Colonic mucosa (tissue), 4 donors: Measurements from ENCODE around the gene GPD1L. TPM values are rescaled to one million over a fixed set of nuclear protein-coding genes. Genes with fewer than 3 reads are reported as not detected.

Experiments used
- DNase-seq: peaks from one replicate; pipeline ENCODE4 v3.0.0-alpha.2; 2020
- H3K27ac ChIP-seq: fragments of 200-600 bp; one replicate; pipeline ENCODE4 v1.8.0; 2021
- H3K27me3 ChIP-seq: fragments of 200-600 bp; one replicate; pipeline ENCODE4 v1.8.0; 2021
- H3K36me3 ChIP-seq: fragments of 200-600 bp; one replicate; pipeline ENCODE4 v1.8.0; 2021
- H3K4me1 ChIP-seq: fragments of 200-600 bp; one replicate; pipeline ENCODE4 v1.8.0; 2021; ENCODE audit warnings: mild to moderate bottlenecking
- H3K4me3 ChIP-seq: fragments of 200-600 bp; one replicate; pipeline ENCODE4 v1.8.0; 2021
- H3K9ac ChIP-seq, 2 donors: one replicate each; pipeline ENCODE4 v1.7.0; 2013; ENCODE audit warnings: control low read depth in 2 of 2, low read depth in 2 of 2, low read length in 2 of 2
- H3K9me3 ChIP-seq: fragments of 200-600 bp; one replicate; pipeline ENCODE4 v1.8.0; 2021
- CTCF ChIP-seq: fragments of 200-600 bp; IDR thresholded peaks from one replicate; pipeline ENCODE4 v1.8.0; 2022; ENCODE audit warnings: antibody characterized with exemption, mild to moderate bottlenecking
- intact Hi-C: fragments of 100-400 bp; cut with DNase I; formaldehyde crosslinking; loops from one replicate; pipeline ENCODE4 v1.14.1; 2022
- total RNA-seq, 2 donors: library from RNA; stranded (reverse); fragmentation: NEBNext Ultra II Directional in 1 of 2; extraction: Animal tissue kit (Norgen Biotek cat#: 25700) in 1 of 2; gene quantifications; one replicate each; pipeline ENCODE4 v1.2.1, GENCODE V29; 2021
- donor health status: healthy.
- donor health status: DM: no; HTN: no; CAD: no.
- donor health status: DM: no; HTN: no; CAD: no.

GPD1L gene
- total RNA-seq, 2 donors from 2014 or later, result 70.3 to 78.4 TPM

GRCh38 chr3:32077260-32078084, 28.9 kb upstream of the GPD1L start:
- H3K27ac ChIP-seq, result peak overlapping the region; percentile 89
- H3K36me3 ChIP-seq, result no peaks in the 10 kb centered on the region
- H3K4me1 ChIP-seq, result no peaks in the 10 kb centered on the region
- TF ChIP-seq CTCF, result peak; percentile 22
- H3K9ac ChIP-seq, result peak overlapping the region; percentile 0 to 85
- H3K4me3 ChIP-seq, result peak overlapping the region; percentile 9
- intact Hi-C loops, result no loop called here
- no peaks in the 10 kb centered on the region for H3K9me3 ChIP-seq
- H3K27me3 ChIP-seq, result no peaks in the 10 kb centered on the region
- DNase-seq, result peak; percentile 88

GRCh38 chr3:32078085-32078634, 28.3 kb upstream of the GPD1L start:
- Histone ChIP-seq H3K36me3 (no peaks in the 10 kb centered on the region), H3K27ac (peak overlapping the region; percentile 89), H3K9ac (peak overlapping the region; percentile 0 to 85), H3K9me3 (no peaks in the 10 kb centered on the region), H3K27me3 (no peaks in the 10 kb centered on the region), H3K4me1 (no peaks in the 10 kb centered on the region), H3K4me3 (no peak overlapping the region)
- TF ChIP-seq CTCF, result peak; percentile 12
- DNase-seq, result no peak
- intact Hi-C loops, result no loop called here

GRCh38 chr3:32078864-32079263, 27.6 kb upstream of the GPD1L start:
- H3K4me1 ChIP-seq, result no peaks in the 10 kb centered on the region
- no peaks in the 10 kb centered on the region for H3K36me3 ChIP-seq
- no peak for DNase-seq
- intact Hi-C loops, result no loop called here
- TF ChIP-seq CTCF, result no peak
- H3K27me3 ChIP-seq, result no peaks in the 10 kb centered on the region
- H3K9ac ChIP-seq, result no peak overlapping the region
- H3K27ac ChIP-seq, result no peak overlapping the region
- no peak overlapping the region for H3K4me3 ChIP-seq
- no peaks in the 10 kb centered on the region for H3K9me3 ChIP-seq

GRCh38 chr3:32082721-32083120, 23.7 kb upstream of the GPD1L start:
- peak overlapping the region; percentile 67 for H3K27ac ChIP-seq
- intact Hi-C loops, result no loop called here
- H3K27me3 ChIP-seq, result no peaks in the 10 kb centered on the region
- no peaks in the 10 kb centered on the region for H3K36me3 ChIP-seq
- TF ChIP-seq CTCF, result no peak
- DNase-seq, result peak; percentile 78
- H3K9ac ChIP-seq, result no peak overlapping the region
- no peaks in the 10 kb centered on the region for H3K9me3 ChIP-seq
- no peaks in the 10 kb centered on the region for H3K4me1 ChIP-seq
- H3K4me3 ChIP-seq, result no peak overlapping the region

- TF ChIP-seq CTCF, result no peak
- Histone ChIP-seq H3K36me3 (no peaks in the 10 kb centered on the region), H3K27me3 (no peaks in the 10 kb centered on the region), H3K27ac (no peak overlapping the region), H3K9ac (no peak overlapping the region), H3K9me3 (no peaks in the 10 kb centered on the region), H3K4me1 (no peaks in the 10 kb centered on the region), H3K4me3 (no peak overlapping the region)
- no peak for DNase-seq
- intact Hi-C loops, result no loop called here
These were observed 22.6 kb upstream of the GPD1L start for GRCh38 chr3:32083702-32084270.
